ENCODE results near the gene ATP5PO.
"Not testable (repeated sequence)": the region's sequence is repeated elsewhere in the genome, so short reads cannot be mapped to it uniquely, and the experiment has no call there.

Gene ATP5PO

GRCh38 chr21:33940164-33940880 is 24.7 kb upstream of the ATP5PO start:
- DNase-seq (ENCODE audit: low spot score) = no peak

DNA sequence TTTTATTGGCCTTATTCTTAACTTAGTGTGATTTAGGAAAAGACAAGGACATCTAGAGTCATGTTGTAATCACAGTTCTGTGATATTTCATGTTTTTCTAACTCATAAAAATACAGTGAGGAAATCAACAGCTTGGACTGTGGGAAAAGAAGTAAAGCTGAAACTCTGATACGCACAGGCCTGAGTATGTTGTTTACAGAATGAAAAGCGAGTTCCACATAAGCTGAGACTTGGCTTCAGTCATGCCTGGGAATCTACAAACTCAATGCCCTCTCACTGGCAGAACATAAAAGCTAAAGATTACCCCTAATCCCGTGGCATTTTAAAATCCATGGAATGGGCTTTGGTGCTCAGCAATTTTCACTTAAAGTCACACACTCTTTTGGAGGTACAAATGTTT is 23.6 kb upstream of the ATP5PO start:
- DNase-seq (ENCODE audit: low spot score) = no peak

- DNase-seq (ENCODE audit: low spot score) = no peak
Measured at GRCh38 chr21:33938381-33938780, 22.8 kb upstream of the ATP5PO start.

GRCh38 chr21:33937931-33938339 is 22.3 kb upstream of the ATP5PO start:
- no peak for DNase-seq (ENCODE audit: low spot score)

- no peak for DNase-seq (ENCODE audit: low spot score)
Measured at GRCh38 chr21:33937146-33937545, 21.5 kb upstream of the ATP5PO start.

GRCh38 chr21:33936301-33937038 is 20.9 kb upstream of the ATP5PO start:
- no peak for DNase-seq (ENCODE audit: low spot score)

DNA sequence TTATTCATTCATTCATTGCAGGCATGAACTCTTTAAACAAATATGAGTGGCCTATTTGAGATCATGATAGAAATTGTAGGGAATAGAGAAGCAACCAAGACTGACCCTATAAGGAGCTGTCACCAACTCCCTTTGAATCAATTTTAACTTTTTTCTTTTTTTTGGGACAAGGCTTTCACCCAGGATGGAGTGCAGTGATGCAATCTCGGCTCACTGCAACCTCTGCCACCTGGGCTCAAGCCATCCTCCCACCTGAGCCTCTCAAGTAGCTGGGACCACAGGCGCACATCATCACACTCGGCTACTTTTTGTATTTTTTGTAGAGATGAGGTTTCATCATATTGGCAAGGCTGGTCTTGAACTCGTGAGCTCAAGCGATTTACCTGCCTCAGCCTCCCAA is 17.1 kb upstream of the ATP5PO start:
- DNase-seq (ENCODE audit: low spot score) = no peak

DNA sequence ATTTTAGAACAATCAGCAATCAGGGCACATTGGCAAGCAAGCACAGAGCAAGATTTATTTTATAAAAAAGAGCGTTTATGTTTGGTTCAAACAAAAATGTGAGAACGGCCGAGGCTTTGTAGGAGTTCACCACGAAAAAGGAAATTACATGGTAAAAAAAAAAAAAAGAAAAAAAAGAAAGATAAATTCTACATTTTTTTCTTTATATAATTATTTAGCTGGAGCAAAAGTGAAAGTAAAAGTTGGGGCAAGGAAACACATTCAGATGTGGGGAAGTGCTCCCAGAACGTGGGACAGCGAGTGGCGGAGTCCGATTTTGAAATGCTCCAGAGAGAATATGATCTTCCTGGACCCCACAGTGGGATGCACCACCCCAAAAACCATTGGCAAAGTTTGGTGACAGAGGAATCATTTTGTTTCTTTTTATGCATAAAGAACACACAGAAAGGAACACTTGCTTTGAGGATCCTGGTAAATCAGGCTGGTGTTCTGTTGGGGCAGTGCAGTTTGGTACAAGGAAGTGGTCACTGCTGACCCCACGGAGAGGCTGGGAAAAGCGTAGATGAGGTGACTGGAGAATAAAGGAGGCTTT is 16.3 kb upstream of the ATP5PO start:
- no peak for DNase-seq (ENCODE audit: low spot score)

- DNase-seq (ENCODE audit: low spot score) = not testable (repeated sequence)
Measured at GRCh38 chr21:33931052-33931798, 15.6 kb upstream of the ATP5PO start.

GRCh38 chr21:33926248-33926647 is 10.6 kb upstream of the ATP5PO start:
- not testable (repeated sequence) for DNase-seq (ENCODE audit: low spot score)

DNA sequence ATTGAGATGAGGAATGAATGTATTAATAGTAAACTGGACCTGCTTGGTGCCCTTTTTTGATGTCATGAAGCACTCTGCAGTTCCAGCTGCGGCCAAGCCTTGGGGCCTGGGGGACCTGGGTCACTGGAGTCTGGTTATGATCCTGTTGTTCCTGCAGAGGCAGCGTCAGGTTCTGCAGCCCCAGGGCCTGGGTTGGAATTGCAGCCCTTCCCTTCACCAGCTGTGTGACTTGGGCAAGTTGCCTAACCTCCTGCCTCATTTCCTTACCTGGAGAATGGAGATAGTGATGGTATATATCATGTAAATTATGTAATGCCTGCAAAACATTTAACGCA is 9.1 kb upstream of the ATP5PO start:
- DNase-seq (ENCODE audit: low spot score) = no peak

GRCh38 chr21:33924079-33924765 is 8.6 kb upstream of the ATP5PO start:
- DNase-seq (ENCODE audit: low spot score) = peak; percentile 72

GRCh38 chr21:33917421-33917820 is 1.8 kb upstream of the ATP5PO start:
- no peak for DNase-seq (ENCODE audit: low spot score)

DNA sequence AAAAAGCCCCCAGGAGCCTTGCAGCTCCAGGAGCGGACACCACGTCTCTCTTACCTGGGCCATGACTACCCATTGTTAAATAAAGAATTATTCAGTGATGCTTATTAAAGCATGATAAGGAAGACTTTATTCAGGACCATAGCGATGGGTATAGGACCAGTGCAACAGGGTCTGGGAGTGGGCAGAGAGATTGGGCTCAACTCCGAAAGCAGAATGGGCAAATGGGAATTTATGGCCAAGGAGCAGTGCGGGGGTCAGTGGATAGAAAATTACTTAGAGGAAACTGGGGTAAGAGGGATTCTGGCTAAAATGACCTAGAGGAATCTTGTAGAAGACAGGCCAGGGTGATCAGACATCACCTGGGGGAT is 580 bp upstream of the ATP5PO start:
- DNase-seq (ENCODE audit: low spot score) = no peak

DNA sequence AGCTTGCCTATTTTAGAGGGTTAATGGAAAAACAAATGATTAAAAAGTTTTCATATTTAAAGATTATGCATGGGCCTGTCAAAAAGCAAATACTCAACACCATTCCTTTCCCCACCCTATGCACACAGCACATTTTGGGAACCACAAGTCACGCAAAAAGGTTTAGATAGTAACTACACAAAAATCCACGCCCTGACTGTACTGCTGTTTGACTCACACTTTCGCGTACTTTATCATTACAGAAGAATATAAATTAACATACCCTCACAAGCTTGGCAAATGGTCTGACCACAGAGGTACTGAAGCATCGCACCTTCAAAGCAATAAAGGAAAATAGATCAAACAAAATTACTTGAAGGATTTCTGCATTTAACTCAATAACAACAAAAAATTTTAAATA is 1.4 kb downstream of the ATP5PO start:
- DNase-seq (ENCODE audit: low spot score) = peak; percentile 11

GRCh38 chr21:33909756-33910155 is 5.8 kb downstream of the ATP5PO start:
- no peak for DNase-seq (ENCODE audit: low spot score)

DNA sequence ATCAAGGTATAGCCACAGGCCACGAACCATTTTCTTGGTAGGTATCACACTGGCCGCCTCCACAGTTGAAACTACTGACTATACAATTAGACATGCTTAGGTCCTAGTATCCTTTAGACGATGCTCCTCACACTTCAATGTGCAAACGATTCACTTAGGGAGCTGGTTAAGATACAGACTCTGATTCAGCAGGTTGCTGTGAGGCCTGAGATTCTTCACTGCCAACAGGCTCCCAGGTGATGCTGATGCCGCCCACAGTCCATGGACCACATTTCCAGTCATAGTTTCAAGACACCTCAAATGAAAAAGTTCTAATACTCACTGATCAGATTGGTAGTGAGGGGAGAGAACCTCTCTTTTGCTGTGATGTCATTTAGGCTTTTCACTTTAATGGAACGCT is 6.8 kb downstream of the ATP5PO start:
- DNase-seq (ENCODE audit: low spot score) = no peak

DNA sequence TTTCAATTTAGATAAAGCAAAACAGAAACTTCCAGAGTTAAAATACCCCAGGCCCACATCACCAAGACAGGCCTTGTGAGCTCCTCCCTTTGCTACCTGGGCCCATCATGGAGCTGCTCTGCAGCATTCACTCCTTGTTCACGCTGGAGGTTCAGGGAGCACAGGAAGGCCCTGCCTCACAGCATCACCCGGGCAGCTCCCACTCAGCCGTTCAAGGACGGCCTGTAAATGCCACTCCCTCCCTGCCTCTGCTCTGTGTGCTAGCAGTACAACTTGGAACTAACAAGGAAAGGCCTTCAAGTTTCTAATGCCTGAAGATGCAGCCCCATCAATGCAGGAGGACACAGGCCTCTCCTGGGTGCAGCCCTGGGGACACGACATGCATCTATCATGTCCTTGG is 11.6 kb downstream of the ATP5PO start:
- DNase-seq (ENCODE audit: low spot score) = no peak

GRCh38 chr21:33902349-33902748 is 13.3 kb downstream of the ATP5PO start:
- no peak for DNase-seq (ENCODE audit: low spot score)

DNA sequence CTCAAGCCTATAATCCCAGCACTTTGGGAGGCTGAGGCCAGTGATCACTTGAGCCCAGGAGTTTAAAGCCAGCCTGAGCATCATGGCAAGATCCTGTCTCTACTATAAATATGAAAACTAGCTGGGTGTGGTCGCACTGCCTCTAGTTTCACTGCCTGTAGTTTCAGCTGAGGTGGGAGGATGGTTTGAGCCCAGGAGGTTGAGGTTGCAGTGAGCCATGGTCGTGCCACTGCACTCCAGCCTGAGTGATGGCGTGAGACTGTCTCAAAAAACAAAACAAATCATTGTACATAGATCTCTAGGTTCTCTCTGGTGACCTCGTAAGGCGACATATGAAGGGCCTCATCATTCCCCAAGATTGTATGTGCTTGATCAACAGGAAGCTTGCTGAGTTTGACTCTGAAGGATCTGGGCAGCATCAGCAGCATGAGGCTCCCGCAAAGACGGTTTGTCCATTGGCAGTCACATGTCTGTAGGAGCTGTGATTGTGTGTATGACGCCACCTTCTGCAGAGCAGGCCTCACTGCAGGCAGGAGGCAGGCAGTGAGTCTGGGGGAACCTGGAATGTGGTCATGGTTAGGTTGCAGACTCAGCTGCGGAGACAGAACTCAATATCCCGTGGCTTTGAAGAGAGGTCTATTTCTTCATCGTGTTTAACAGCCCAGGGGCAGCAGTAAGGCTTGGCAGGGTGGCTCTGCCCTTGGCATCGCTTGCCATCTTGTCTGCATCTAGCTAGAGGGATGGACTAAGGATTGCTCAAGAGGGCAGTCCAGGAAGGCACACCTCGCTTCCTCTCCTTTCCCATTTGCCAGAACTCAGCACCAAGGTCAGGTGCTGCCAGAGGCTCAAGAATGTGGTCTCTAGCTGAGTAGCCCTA is 14.0 kb downstream of the ATP5PO start:
- DNase-seq (ENCODE audit: low spot score) = no peak

DNA sequence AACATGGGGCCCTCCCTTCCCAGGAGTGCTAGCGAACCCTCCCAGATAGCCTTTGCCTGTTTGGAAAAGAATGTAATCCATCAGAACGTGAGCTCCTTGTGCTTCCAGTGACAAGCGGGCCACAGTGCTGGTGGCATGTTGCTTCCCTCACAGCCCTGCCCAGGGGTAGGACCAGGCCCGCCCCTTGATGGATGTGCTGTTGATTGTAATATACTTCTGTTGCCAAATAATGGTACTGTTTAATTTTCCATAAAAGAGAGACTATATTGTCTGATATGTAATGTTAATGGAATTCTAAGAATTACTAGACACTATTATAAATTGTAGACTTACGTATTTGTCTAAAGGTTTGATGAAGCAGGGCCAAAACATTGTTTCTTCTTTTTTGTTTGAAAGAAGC is 16.4 kb downstream of the ATP5PO start:
- DNase-seq (ENCODE audit: low spot score) = no peak
